NT2/D1 (cell line): ENCODE measurements around the gene TTC39B.

Experiments used
- SUZ12 ChIP-seq: IDR thresholded peaks from 2 replicates; pipeline ENCODE4 v1.6.1; 2011; ENCODE audit not compliant: insufficient read length, insufficient read depth; ENCODE audit errors: extremely low read depth
- YY1 ChIP-seq: IDR thresholded peaks from 2 replicates; pipeline ENCODE4 v1.6.1; 2011; ENCODE audit not compliant: insufficient read length, insufficient read depth
- ZNF274 ChIP-seq: IDR thresholded peaks from 2 replicates; pipeline ENCODE4 v1.6.1; 2011; ENCODE audit warnings: mild to moderate bottlenecking, low read depth, low read length

- no peak for TF ChIP-seq YY1
- TF ChIP-seq ZNF274: no peak
- no peak for TF ChIP-seq SUZ12
These were observed 153.1 kb downstream of the TTC39B start for GRCh38 chr9:15153961-15154360.
